ENCODE data around the gene RASL10B.

DNA sequence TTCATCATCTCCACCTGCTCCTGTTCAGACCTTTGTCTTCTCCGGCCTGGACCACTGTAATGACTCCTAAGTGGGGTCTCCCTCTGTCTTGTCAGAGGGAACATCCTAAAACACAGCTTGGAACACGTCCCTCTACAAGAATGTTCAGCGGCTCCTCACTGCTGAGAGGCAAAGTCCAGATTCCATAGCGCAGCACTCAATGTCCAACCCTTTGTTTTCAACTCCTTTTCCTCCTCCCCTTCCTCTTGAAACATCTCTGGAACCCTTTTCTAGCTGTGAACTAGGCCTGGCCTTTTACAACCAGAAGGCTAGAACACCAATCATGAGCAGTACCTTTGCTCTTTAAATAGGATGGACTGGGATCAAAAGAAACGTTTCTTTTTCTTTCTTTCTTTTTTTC lies 30.2 kb downstream of the RASL10B start:
- TF ChIP-seq, protein P1, sequence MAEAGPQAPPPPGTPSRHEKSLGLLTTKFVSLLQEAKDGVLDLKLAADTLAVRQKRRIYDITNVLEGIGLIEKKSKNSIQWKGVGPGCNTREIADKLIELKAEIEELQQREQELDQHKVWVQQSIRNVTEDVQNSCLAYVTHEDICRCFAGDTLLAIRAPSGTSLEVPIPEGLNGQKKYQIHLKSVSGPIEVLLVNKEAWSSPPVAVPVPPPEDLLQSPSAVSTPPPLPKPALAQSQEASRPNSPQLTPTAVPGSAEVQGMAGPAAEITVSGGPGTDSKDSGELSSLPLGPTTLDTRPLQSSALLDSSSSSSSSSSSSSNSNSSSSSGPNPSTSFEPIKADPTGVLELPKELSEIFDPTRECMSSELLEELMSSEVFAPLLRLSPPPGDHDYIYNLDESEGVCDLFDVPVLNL (IDR thresholded peaks at IDR 0.05; ENCODE audit: low read depth, low read length), result no peak
- TF ChIP-seq, protein P2, sequence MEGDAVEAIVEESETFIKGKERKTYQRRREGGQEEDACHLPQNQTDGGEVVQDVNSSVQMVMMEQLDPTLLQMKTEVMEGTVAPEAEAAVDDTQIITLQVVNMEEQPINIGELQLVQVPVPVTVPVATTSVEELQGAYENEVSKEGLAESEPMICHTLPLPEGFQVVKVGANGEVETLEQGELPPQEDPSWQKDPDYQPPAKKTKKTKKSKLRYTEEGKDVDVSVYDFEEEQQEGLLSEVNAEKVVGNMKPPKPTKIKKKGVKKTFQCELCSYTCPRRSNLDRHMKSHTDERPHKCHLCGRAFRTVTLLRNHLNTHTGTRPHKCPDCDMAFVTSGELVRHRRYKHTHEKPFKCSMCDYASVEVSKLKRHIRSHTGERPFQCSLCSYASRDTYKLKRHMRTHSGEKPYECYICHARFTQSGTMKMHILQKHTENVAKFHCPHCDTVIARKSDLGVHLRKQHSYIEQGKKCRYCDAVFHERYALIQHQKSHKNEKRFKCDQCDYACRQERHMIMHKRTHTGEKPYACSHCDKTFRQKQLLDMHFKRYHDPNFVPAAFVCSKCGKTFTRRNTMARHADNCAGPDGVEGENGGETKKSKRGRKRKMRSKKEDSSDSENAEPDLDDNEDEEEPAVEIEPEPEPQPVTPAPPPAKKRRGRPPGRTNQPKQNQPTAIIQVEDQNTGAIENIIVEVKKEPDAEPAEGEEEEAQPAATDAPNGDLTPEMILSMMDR (IDR thresholded peaks at IDR 0.05 in 2 of 3, conservative IDR thresholded peaks at IDR 0.05 in 1 of 3; ENCODE audit: control insufficient read depth in 2 of 3, extremely low read depth in 1 of 3, insufficient read depth in 1 of 3, low read depth in 3 of 3, low read length in 3 of 3), result no peak
- TF ChIP-seq RELA (IDR thresholded peaks at IDR 0.05; ENCODE audit: borderline replicate concordance, partially characterized antibody), result no peak

Data from GM12878 (cell line).